Renal cortical epithelial cell (primary cell): Measurements from ENCODE around the gene TPST1. TPM values are rescaled to one million over a fixed set of nuclear protein-coding genes. Genes with fewer than 3 reads are reported as not detected.
"Not testable (repeated sequence)": the region's sequence is repeated elsewhere in the genome, so short reads cannot be mapped to it uniquely, and the experiment has no call there.

ENCODE experiments used
- DNase-seq: peaks from one replicate; pipeline ENCODE4 v3.0.0-alpha.2; 2011; ENCODE audit warnings: low read depth
- total RNA-seq: library from RNA; depleted of rRNA; stranded (reverse); fragments of >200 nt; gene quantifications from 2 replicates; pipeline ENCODE4 v1.2.3, GENCODE V29; 2014

TPST1 gene
- 29.5 and 82.1 TPM in 2 replicates for total RNA-seq

GRCh38 chr7:66204822-66205740 is at the start of gene TPST1:
Gene TPST1 (plus strand): TSS chr7:66205334. CDS start chr7:66240426, 35,092 bp downstream.
- DNase-seq = peak; percentile 66

DNA sequence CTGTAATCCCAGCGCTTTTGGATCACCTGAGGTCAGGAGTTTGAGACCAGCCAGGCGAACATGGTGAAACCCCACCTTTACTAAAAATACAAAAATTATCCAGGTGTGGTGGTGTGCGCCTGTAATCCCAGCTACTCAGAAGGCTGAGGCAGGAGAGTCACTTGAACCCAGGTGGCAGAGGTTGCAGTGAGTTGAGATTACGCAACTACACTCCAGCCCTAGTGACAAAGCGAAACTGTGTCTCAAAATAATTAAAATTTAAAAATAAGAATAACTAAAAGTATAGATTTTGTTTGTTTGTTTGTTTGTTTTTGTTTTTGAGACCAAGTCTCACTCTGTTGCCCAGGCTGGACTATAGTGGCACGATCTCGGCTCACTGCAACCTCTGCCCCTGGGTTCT is 49.1 kb upstream of the TPST1 start:
- DNase-seq = not testable (repeated sequence)

DNA sequence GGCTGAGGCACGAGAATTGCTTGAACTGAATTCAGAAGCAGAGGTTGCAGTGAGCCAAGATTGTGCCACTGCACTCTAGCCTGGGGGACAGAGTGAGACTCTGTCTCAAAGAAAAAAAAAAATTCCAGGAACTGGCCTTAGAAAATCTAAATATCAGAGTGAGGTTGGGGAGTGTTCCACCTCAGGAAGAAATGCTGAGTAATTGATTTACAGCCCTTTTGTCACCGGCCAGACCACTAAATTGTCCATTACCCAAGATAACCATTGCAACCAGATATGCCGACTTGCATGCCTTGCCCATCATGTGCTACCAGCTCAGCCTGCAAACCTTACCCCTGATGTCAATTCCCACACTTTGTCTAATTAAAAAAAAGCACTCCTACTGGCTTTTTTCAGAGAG is 48.1 kb upstream of the TPST1 start:
- DNase-seq = peak; percentile 92

DNA sequence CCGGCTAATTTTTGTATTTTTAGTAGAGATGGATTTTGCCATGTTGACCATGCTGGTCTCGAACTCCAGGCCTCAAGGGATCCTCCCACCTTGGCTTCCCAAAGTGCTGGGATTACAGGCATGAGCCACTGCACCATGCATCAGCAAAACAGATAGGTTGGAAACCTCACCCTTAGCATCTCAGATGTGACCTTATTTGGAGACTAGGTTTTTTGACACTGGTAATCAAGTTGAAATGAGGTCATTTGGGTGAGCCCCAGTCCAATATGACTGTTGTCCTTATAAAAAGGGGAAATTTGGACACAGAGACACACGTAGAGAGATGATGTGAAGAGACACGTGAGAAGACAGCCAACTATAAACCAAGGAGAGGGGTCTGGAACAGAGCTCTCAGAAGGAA is 42.5 kb upstream of the TPST1 start:
- DNase-seq = no peak

DNA sequence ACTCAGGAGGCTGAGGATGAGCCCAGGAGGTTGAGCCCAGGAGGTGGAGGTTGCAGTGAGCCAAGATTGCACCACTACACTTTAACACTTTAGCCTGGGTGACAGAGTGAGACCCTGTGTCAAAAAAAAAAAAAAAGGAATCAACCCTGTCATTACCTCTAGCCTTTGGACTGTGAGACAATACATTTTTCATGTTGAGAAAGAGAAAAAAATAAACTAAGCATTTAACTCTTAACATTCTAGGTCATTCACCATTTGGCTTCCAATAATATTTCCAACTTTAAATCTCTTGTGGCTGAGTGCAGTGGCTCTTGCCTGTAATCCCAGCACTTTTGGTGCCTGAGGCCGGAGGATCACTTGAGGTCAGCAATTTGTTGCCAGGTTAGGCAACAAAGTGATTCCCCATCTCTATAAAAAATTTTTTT is 41.9 kb upstream of the TPST1 start:
- DNase-seq = no peak

DNA sequence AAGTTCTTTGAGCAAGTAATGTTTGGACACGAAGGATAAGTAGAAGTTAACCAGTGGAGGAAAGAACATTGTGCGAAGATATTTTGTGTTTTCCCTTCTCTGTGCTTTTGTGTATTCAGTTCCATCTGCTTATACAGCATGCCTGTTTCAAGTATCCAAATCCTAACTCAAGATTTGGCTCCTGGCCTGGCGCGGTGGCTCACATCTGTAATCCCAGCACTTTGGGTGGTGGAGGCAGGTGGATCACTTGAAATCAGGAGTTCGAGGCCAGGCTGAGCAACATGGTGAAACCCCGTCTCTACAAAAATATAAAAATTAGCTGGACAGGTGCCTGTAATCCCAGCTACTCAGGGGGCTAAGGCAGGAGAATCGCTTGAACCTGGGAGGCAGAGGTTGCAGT is 40.8 kb upstream of the TPST1 start:
- no peak for DNase-seq

DNA sequence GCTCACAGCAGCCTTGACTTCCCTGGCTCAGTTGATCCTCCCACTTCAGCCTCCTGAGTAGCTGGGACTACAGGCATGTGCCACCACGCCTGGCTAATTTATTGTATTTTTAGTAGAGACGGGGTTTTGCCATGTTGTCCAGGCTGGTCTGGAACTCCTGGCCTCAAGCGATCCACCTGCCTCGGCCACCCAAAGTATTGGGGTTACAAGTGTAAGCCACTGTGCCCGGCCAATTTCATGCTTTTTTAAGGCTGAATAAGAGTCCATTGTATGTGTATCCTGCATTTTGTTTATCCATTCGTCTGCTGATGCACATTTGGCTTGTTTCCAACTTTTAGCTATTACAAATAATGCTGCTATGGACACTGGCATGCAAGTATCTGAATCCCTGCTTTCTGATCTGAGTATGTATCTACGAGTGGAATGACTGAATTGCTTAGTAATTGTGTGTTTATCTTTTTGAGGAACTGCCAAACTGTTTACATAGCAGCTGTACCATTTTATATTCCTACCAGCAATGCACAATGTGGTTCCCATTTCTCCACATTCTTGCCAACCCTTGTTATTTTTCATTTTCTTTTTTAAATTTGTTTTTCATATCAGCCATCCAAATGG is 37.3 kb upstream of the TPST1 start:
- peak; percentile 29 for DNase-seq

GRCh38 chr7:66169616-66170015 is 35.5 kb upstream of the TPST1 start:
- DNase-seq = peak; percentile 42

DNA sequence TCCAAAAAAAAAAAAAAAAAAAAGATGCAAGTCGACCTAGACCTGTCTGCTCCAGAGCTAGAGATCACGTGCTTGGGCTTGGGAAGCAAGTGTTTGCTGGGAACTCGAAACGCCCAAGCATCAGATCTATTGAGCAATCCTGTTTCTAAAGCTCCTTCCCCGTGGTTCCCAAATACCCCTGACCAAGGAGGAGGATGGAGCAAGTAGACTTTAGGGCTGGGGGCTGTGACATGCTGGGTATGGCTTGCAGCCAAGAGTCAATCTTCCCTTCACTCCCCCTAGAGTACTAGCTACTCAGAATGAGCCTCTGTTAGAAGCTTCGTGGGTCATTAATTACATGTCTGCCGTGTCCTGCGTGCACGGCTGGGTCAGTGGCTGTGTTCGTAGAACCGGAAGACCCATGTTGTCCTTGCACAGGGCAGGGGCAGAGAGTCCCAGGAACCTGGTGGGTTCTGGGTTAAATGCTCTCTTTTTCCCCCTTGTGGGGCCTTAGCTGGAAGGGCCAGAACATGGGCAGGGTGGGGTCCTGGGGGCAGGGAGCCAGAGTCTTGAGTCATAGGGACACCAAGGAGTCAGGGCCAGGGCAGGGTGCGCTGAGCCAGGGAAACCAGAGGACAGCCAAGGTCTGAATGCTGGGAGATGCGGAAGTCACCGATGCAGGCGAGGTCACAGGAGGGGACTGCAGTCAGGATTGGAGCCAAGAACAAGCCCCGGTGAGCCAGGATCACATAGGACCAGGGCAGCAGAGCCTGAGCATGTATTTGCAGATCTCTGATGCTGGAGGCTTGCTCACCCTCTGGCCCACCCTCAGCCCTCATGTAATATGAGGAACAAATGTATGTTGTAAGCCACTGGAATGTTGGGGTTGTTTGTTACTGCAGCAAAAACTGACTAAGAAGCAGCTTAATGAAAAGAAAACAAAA is 34.6 kb upstream of the TPST1 start:
- peak; percentile 85 for DNase-seq

- not testable (repeated sequence) for DNase-seq
Observed at GRCh38 chr7:66172536-66173401, 32.4 kb upstream of the TPST1 start.

DNA sequence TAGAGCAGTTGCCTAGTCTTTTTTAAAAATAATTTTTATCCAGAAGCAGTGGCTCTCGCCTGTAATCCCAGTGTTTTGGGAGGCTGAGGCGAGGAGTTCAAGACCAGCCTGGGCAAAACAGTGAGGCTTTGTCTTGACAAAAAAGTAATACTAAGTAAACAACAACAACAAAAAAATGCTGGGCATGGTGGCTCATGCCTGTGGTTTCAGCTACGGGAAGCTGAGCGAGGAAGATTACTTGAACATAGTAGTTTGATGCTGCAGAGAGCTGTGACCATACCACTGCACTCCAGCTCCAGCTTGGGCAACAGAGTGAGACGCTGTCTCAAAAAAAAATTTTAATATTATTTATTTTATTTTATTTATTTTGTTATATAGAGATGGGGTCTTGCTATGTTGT is 31.3 kb upstream of the TPST1 start:
- DNase-seq = no peak

DNA sequence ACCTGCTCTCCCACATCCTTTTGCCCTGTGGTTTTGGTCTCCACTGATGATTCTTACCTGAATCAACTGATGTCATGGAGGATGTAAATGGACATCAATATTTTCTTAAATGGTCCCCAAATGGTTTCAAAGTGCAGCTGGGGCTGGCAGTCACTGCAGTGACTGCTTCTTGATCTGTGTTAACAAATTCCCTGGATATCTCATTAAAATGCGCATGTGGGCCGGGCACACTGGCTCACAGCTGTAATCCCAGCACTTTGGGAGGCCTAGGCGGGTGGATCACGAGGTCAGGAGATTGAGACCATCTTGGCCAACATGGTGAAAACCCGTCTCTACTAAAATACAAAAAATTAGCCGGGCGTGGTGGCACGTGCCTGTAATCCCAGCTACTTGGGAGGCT is 30.1 kb upstream of the TPST1 start:
- not testable (repeated sequence) for DNase-seq

DNA sequence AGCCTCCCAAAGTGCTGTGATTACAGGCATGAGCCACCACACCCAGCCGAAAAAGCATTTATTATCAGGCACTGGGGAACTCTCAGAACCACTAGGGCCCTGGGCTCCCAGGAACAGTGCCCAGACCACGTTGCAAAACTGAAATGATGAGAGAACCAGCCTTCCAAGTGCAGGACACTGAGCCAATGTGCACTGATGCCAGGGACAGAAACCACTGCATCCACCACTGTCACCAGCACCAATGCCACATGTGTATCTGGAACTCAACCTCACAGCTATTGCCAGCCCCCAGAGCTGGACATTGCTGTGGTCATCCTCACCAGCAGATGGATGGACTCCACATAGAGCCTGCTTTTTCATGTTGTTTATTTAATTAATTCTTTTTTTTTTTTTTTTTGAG is 28.2 kb upstream of the TPST1 start:
- no peak for DNase-seq

GRCh38 chr7:66178258-66178657 is 26.9 kb upstream of the TPST1 start:
- no peak for DNase-seq

GRCh38 chr7:66181329-66181728 is 23.8 kb upstream of the TPST1 start:
- DNase-seq = no peak

GRCh38 chr7:66181845-66182244 is 23.3 kb upstream of the TPST1 start:
- DNase-seq = no peak

- DNase-seq = no peak
Observed at GRCh38 chr7:66182920-66183319, 22.2 kb upstream of the TPST1 start.

DNA sequence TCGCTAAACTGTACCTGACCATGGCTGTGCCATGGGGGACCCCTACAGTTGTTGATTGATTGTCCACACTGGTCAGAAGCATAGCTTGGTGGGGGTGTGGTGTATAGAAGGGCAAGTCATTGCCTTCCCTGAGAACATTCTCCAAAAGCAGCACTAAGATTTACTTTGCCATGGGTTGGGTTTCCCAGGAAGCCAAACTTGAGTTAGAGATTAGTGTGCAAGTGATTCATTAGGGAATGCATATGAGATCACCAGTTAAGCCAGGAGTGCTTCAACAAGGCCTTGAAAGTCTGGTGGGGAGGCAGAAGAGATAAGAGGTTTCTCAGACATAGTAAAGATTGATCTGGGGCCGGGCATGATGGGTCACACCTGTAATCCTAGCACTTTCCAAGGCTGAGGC is 21.4 kb upstream of the TPST1 start:
- DNase-seq = peak; percentile 89

DNA sequence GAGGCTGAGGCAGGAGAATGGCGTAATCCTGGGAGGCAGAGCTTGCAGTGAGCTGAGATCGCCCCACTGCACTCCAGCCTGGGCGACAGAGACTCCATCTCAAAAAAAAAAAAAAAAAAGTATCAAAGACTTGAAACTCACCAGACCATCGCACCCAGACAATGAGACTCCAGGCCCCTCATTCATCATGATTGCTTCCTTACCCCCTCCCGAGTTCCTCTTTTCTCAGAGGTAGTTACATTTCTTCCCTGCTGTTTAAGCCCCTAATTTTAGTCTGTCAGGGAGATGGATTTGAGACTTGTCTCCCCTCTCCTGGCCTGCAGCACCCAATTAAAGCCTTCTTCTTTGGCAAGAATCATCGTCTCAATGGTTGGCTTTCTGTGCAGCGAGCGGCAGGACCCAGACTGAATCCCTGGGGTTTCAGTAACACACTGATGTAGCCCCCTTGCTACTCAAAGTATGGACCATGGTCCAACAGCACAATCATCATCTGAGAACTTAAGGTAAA is 19.4 kb upstream of the TPST1 start:
- no peak for DNase-seq

GRCh38 chr7:66186991-66187390 is 18.1 kb upstream of the TPST1 start:
- DNase-seq = no peak

GRCh38 chr7:66187905-66188304 is 17.2 kb upstream of the TPST1 start:
- DNase-seq = peak; percentile 81
